A549 (cell line): ENCODE data around the gene TUT1. TPM values are rescaled to one million over a fixed set of nuclear protein-coding genes. Genes with fewer than 3 reads are reported as not detected.

Experiments used
- ATAC-seq, 2 experiments: fragments of 200-7000 bp in 1 of 2; fragments of >200 bp in 1 of 2; cut with Nextera tagmentation in 1 of 2; cut with Tn5 transposase in 1 of 2; 3 replicates each; pipeline versions ENCODE4 v1.8.0 to v1.9.1; 2018 to 2020; ENCODE audit warnings: mild to moderate bottlenecking in 1 of 2, moderate library complexity in 1 of 2
- CTCF ChIA-PET: fragments of 300-600 bp; sonication (Branson Sonifier 250); formaldehyde crosslinking; extraction: SDS; loops from one replicate; lab custom pipeline; 2021; ENCODE audit warnings: antibody characterized with exemption, inconsistent platforms; lab: Yijun Ruan, JAX
- POLR2A ChIA-PET: fragments of 350-600 bp; formaldehyde crosslinking; extraction: SDS; loops from one replicate; lab custom pipeline; 2021; ENCODE audit warnings: antibody characterized with exemption, inconsistent platforms; lab: Yijun Ruan, JAX
- DNase-seq, 2 experiments: peaks; one replicate each; pipeline versions ENCODE4 v3.0.0 to v3.0.0-alpha.2; 2011 to 2016; ENCODE audit warnings: low read depth in 1 of 2, low spot score in 1 of 2
- FAIRE-seq: peaks from 2 replicates; lab custom pipeline; 2011; peaks lifted over from hg19 to GRCh38; lab: Jason Lieb, UNC
- H3K27ac ChIP-seq, 2 experiments: fragments of >200 bp; sonication (Bioruptor Twin); formaldehyde crosslinking; 3 replicates each; pipeline ENCODE4 v1.5.1; 2016 to 2017
- H3K4me1 ChIP-seq: fragments of >200 bp; sonication (Bioruptor Twin); formaldehyde crosslinking; 3 replicates; pipeline ENCODE4 v1.6.1; 2016
- H3K4me2 ChIP-seq: fragments of >200 bp; sonication (Bioruptor Twin); formaldehyde crosslinking; 3 replicates; pipeline ENCODE4 v1.6.1; 2016
- H3K4me3 ChIP-seq: fragments of >200 bp; sonication (Bioruptor Twin); formaldehyde crosslinking; 3 replicates; pipeline ENCODE4 v1.5.1; 2016
- H3K9me3 ChIP-seq: fragments of >200 bp; sonication (Bioruptor Twin); formaldehyde crosslinking; 3 replicates; pipeline ENCODE4 v1.6.1; 2016
- CTCF ChIP-seq: fragments of >200 bp; sonication (Bioruptor Twin); formaldehyde crosslinking; IDR thresholded peaks from 3 replicates; pipeline ENCODE4 v1.5.1; 2016
- EP300 ChIP-seq, 2 experiments: fragments of >200 bp; sonication (Bioruptor Twin); formaldehyde crosslinking; IDR thresholded peaks; 2 replicates in 1 of 2; 3 replicates in 1 of 2; pipeline ENCODE4 v1.6.1; 2016 to 2017
- FOSB ChIP-seq: fragments of 250-450 bp; sonication (Bioruptor Pico); IDR thresholded peaks from 2 replicates; pipeline ENCODE4 v1.5.0; 2020; ENCODE audit warnings: mild to moderate bottlenecking, moderate library complexity
- FOSL2 ChIP-seq, 2 experiments: fragments of 450-650 bp in 1 of 2; fragments of >200 bp in 1 of 2; sonication (Bioruptor Twin) in 1 of 2; formaldehyde crosslinking; IDR thresholded peaks; 2 replicates each; pipeline versions ENCODE4 v1.5.0 to v1.6.1; 2016 to 2020; ENCODE audit warnings: mild to moderate bottlenecking in 1 of 2, moderate library complexity in 1 of 2
- HOXB13 ChIP-seq: fragments of 250-450 bp; sonication (Bioruptor Pico); IDR thresholded peaks from 2 replicates; pipeline ENCODE4 v1.5.0; 2020; ENCODE audit warnings: low read depth, mild to moderate bottlenecking, moderate library complexity
- HOXB5 ChIP-seq: fragments of 250-450 bp; sonication (Bioruptor Pico); IDR thresholded peaks from 2 replicates; pipeline ENCODE4 v1.5.0; 2020; ENCODE audit warnings: mild to moderate bottlenecking, moderate library complexity
- JUN ChIP-seq, 2 experiments: fragments of >200 bp; sonication (Bioruptor Twin); formaldehyde crosslinking; IDR thresholded peaks; 2 replicates in 1 of 2; 3 replicates in 1 of 2; pipeline ENCODE4 v1.6.1; 2016 to 2017
- JUNB ChIP-seq: fragments of >200 bp; sonication (Bioruptor Twin); formaldehyde crosslinking; IDR thresholded peaks from 2 replicates; pipeline ENCODE4 v1.6.1; 2016
- KDM5A ChIP-seq: fragments of 200-600 bp; sonication (generic); IDR thresholded peaks from 2 replicates; pipeline ENCODE4 v1.6.1; 2016; ENCODE audit warnings: antibody characterized with exemption, mild to moderate bottlenecking
- MAX ChIP-seq: IDR thresholded peaks from 2 replicates; pipeline ENCODE4 v1.6.1; 2012
- NFE2L2 ChIP-seq: fragments of 150-350 bp; conservative IDR thresholded peaks from 2 replicates; pipeline ENCODE4 v1.6.1; 2014; ENCODE audit warnings: low read length
- RAD21 ChIP-seq, 2 experiments: fragments of >200 bp in 1 of 2; sonication (Bioruptor Twin) in 1 of 2; formaldehyde crosslinking in 1 of 2; IDR thresholded peaks in 1 of 2; conservative IDR thresholded peaks in 1 of 2; 2 replicates in 1 of 2; 3 replicates in 1 of 2; pipeline ENCODE4 v1.6.1; 2012 to 2018; ENCODE audit warnings: inconsistent platforms in 1 of 2
- REST ChIP-seq: fragments of 200-600 bp; sonication (generic); IDR thresholded peaks from 2 replicates; pipeline ENCODE4 v1.6.1; 2016; ENCODE audit warnings: antibody characterized with exemption, mild to moderate bottlenecking, moderate library complexity
- TFCP2L1 ChIP-seq: fragments of 250-450 bp; sonication (Bioruptor Pico); IDR thresholded peaks from 2 replicates; pipeline ENCODE4 v1.5.0; 2021; ENCODE audit warnings: mild to moderate bottlenecking
- TP53 ChIP-seq: fragments of 250-450 bp; sonication (Bioruptor Pico); IDR thresholded peaks from 2 replicates; pipeline ENCODE4 v1.5.0; 2021; ENCODE audit warnings: mild to moderate bottlenecking, moderate library complexity
- WGBS: methylation state at CpG from one replicate; pipeline ENCODE4 v1.1.6; 2017; ENCODE audit errors: missing lambda C conversion rate; 5-methylcytosine and 5-hydroxymethylcytosine counted together
- polyA plus RNA-seq, 4 experiments: library from polyadenylated mRNA; depleted of rRNA in 3 of 4; stranded (reverse); fragments of >200 nt; fragmentation: RNase III in 1 of 4; extraction: RNeasy Plus Mini Kit Qiagen cat#74134 plus additional on column Dnase treatment in 1 of 4; gene quantifications; 2 replicates in 3 of 4; 3 replicates in 1 of 4; pipeline ENCODE4 v1.2.3, GENCODE V29; 2011 to 2017

The TUT1 gene
- polyA plus RNA-seq, 2 of the 4 experiments (the other 2 are of a cell fraction): 11.1 to 15.5 TPM

GRCh38 chr11:62540804-62541701 is 50.3 kb downstream of the TUT1 start (continued):
- TF ChIP-seq REST (no peak), JUNB (no peak), MAX (no peak), HOXB5 (CRISPR knock-in tag) (no peak), EP300 (IDR thresholded peaks at IDR 0.05) (no peak)

GRCh38 chr11:62539238-62539925 is 51.9 kb downstream of the TUT1 start:
- H3K9me3 ChIP-seq: no peaks in the 10 kb centered on the region
- no peak for TF ChIP-seq NFE2L2
- no peak for TF ChIP-seq FOSB (CRISPR knock-in tag)
- peak in 1 of 2 experiments; percentile 46; a peak in 1 of 5 replicates for TF ChIP-seq JUN (IDR thresholded peaks at IDR 0.05)
- TF ChIP-seq HOXB13 (CRISPR knock-in tag): no peak
- no peak for TF ChIP-seq TP53 (CRISPR knock-in tag)
- no peak for TF ChIP-seq TFCP2L1 (CRISPR knock-in tag)
- TF ChIP-seq KDM5A: no peak
- no peak for TF ChIP-seq CTCF
- peak; percentile 48; the same call in 1 of the 2 replicates for TF ChIP-seq FOSL2 (IDR thresholded peaks at IDR 0.05)
- TF ChIP-seq FOSL2 (CRISPR knock-in tag; IDR thresholded peaks at IDR 0.05): no peak
- TF ChIP-seq RAD21 (conservative IDR thresholded peaks at IDR 0.05 in 1 of 2, IDR thresholded peaks at IDR 0.05 in 1 of 2): peak in 1 of 2 experiments; percentile 33; a peak in 1 of 5 replicates
- TF ChIP-seq, all 56 proteins: peak for 3
- ChIA-PET POLR2A (interaction anchor here (0.9 to 1.4 kb wide), 4 partner anchors 34 to 126 kb away, joined by 3 to 4 read pairs (median 3); partner anchors contain the start of genes C11orf98, CSKMT, EEF1G and TUT1), CTCF (interaction anchor here (1.0 to 14.5 kb wide), 10 partner anchors 10 to 146 kb away, joined by 3 to 322 read pairs (median 6); partner anchors contain the start of gene SCGB1A1)
- Histone ChIP-seq H3K4me1 (peaks cover 74% of the 10 kb centered on the region), H3K27ac (peak overlapping the region; percentile 97 to 98), H3K4me2 (peak overlapping the region; percentile 96), H3K4me3 (peak overlapping the region; percentile 25; the same call in 1 of the 3 replicates)
- whole genome bisulfite sequencing: 22% methylated on average over 8 of the region's 13 CpGs
- DNase-seq (peak; percentile 56 to 62), FAIRE-seq (no peak), ATAC-seq (peak; percentile 45 to 54)
